HepG2 (cell line): ENCODE results near the gene CD70.

ENCODE experiments used
- CTCF ChIP-seq: sonication (generic); formaldehyde crosslinking; IDR thresholded peaks from 2 replicates; pipeline ENCODE4 v1.5.0; 2020; ENCODE audit warnings: mild to moderate bottlenecking, missing genetic modification reagents, moderate library complexity
- DZIP1 ChIP-seq: sonication (generic); formaldehyde crosslinking; IDR thresholded peaks from 2 replicates; pipeline ENCODE4 v1.5.0; 2020; ENCODE audit warnings: mild to moderate bottlenecking, missing genetic modification reagents
- EZH2 ChIP-seq: conservative IDR thresholded peaks from 2 replicates; pipeline ENCODE4 v1.6.1; 2012; ENCODE audit warnings: mild to moderate bottlenecking, low read depth, low read length, moderate library complexity
- ZNF83 ChIP-seq: sonication (generic); formaldehyde crosslinking; IDR thresholded peaks from 2 replicates; pipeline ENCODE4 v1.4.0; 2020; ENCODE audit warnings: missing genetic modification reagents, mild to moderate bottlenecking, borderline replicate concordance
- TF ChIP-seq, protein P1 (sequence below): sonication (generic); formaldehyde crosslinking; IDR thresholded peaks from 2 replicates; pipeline ENCODE4 v1.4.0; 2020; ENCODE audit warnings: missing genetic modification reagents
- TF ChIP-seq, protein P2 (sequence below): sonication (generic); formaldehyde crosslinking; IDR thresholded peaks from 2 replicates; pipeline ENCODE4 v1.4.0; 2020; ENCODE audit warnings: missing genetic modification reagents, mild to moderate bottlenecking, borderline replicate concordance

- TF ChIP-seq, protein P1, sequence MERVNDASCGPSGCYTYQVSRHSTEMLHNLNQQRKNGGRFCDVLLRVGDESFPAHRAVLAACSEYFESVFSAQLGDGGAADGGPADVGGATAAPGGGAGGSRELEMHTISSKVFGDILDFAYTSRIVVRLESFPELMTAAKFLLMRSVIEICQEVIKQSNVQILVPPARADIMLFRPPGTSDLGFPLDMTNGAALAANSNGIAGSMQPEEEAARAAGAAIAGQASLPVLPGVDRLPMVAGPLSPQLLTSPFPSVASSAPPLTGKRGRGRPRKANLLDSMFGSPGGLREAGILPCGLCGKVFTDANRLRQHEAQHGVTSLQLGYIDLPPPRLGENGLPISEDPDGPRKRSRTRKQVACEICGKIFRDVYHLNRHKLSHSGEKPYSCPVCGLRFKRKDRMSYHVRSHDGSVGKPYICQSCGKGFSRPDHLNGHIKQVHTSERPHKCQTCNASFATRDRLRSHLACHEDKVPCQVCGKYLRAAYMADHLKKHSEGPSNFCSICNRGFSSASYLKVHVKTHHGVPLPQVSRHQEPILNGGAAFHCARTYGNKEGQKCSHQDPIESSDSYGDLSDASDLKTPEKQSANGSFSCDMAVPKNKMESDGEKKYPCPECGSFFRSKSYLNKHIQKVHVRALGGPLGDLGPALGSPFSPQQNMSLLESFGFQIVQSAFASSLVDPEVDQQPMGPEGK: no peak
- TF ChIP-seq CTCF (CRISPR knock-in tag) (no peak), DZIP1 (CRISPR knock-in tag) (no peak), EZH2 (no peak), ZNF83 (CRISPR knock-in tag) (no peak)
- TF ChIP-seq, protein P2, sequence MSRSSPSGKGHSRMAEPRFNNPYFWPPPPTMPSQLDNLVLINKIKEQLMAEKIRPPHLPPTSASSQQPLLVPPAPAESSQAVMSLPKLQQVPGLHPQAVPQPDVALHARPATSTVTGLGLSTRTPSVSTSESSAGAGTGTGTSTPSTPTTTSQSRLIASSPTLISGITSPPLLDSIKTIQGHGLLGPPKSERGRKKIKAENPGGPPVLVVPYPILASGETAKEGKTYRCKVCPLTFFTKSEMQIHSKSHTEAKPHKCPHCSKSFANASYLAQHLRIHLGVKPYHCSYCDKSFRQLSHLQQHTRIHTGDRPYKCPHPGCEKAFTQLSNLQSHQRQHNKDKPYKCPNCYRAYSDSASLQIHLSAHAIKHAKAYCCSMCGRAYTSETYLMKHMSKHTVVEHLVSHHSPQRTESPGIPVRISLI: no peak
These were observed 4.2 kb downstream of the CD70 start for GRCh38 chr19:6586726-6587092.
